ENCODE data around the gene SLC16A6.
"Not testable (repeated sequence)": the region's sequence is repeated elsewhere in the genome, so short reads cannot be mapped to it uniquely, and the experiment has no call there.

The SLC16A6 gene

GRCh38 chr17:68288375-68288774 is 2.6 kb downstream of the SLC16A6 start:
- H3K4me2 ChIP-seq (ENCODE audit: low read length) = no peak overlapping the region
- peaks cover 29% of the 10 kb centered on the region for H3K27me3 ChIP-seq (ENCODE audit: control insufficient read depth, insufficient read depth, low read length)
- no peaks in the 10 kb centered on the region for H3K36me3 ChIP-seq (ENCODE audit: insufficient read depth, low read length)
- H3K4me3 ChIP-seq (ENCODE audit: low read length) = no peak overlapping the region
- no peaks in the 10 kb centered on the region for H3K9me3 ChIP-seq (replicated peaks; ENCODE audit: low read length)
- no peak overlapping the region for H3K9ac ChIP-seq (ENCODE audit: low read depth, low read length)
- H3K4me1 ChIP-seq (ENCODE audit: control insufficient read depth, insufficient read depth, low read length) = peaks cover 20% of the 10 kb centered on the region

GRCh38 chr17:68281965-68282364 is 9.0 kb downstream of the SLC16A6 start:
- H3K4me3 ChIP-seq (ENCODE audit: low read length); H3K9ac ChIP-seq (ENCODE audit: low read depth, low read length); H3K9me3 ChIP-seq (replicated peaks; ENCODE audit: low read length); H3K36me3 ChIP-seq (ENCODE audit: insufficient read depth, low read length); H3K4me1 ChIP-seq (ENCODE audit: control insufficient read depth, insufficient read depth, low read length); H3K4me2 ChIP-seq (ENCODE audit: low read length); H3K27me3 ChIP-seq (ENCODE audit: control insufficient read depth, insufficient read depth, low read length): not testable (repeated sequence)

- Histone ChIP-seq H3K4me2 (ENCODE audit: low read length) (no peak overlapping the region), H3K36me3 (ENCODE audit: insufficient read depth, low read length) (no peaks in the 10 kb centered on the region), H3K9ac (ENCODE audit: low read depth, low read length) (no peak overlapping the region), H3K4me1 (ENCODE audit: control insufficient read depth, insufficient read depth, low read length) (no peaks in the 10 kb centered on the region), H3K27me3 (ENCODE audit: control insufficient read depth, insufficient read depth, low read length) (no peaks in the 10 kb centered on the region), H3K4me3 (ENCODE audit: low read length) (no peak overlapping the region), H3K9me3 (replicated peaks; ENCODE audit: low read length) (no peaks in the 10 kb centered on the region)
These were observed 13.1 kb downstream of the SLC16A6 start for GRCh38 chr17:68277807-68278206.

- H3K36me3 ChIP-seq (ENCODE audit: insufficient read depth, low read length); H3K4me2 ChIP-seq (ENCODE audit: low read length); H3K4me3 ChIP-seq (ENCODE audit: low read length); H3K27me3 ChIP-seq (ENCODE audit: control insufficient read depth, insufficient read depth, low read length); H3K4me1 ChIP-seq (ENCODE audit: control insufficient read depth, insufficient read depth, low read length); H3K9me3 ChIP-seq (replicated peaks; ENCODE audit: low read length); H3K9ac ChIP-seq (ENCODE audit: low read depth, low read length): not testable (repeated sequence)
These were observed 14.6 kb downstream of the SLC16A6 start for GRCh38 chr17:68276339-68276738.

- Histone ChIP-seq H3K4me1 (ENCODE audit: control insufficient read depth, insufficient read depth, low read length) (no peaks in the 10 kb centered on the region), H3K27me3 (ENCODE audit: control insufficient read depth, insufficient read depth, low read length) (no peaks in the 10 kb centered on the region), H3K4me2 (ENCODE audit: low read length) (no peak overlapping the region), H3K36me3 (ENCODE audit: insufficient read depth, low read length) (no peaks in the 10 kb centered on the region), H3K9ac (ENCODE audit: low read depth, low read length) (no peak overlapping the region), H3K9me3 (replicated peaks; ENCODE audit: low read length) (no peaks in the 10 kb centered on the region), H3K4me3 (ENCODE audit: low read length) (no peak overlapping the region)
These were observed 17.2 kb downstream of the SLC16A6 start for GRCh38 chr17:68273722-68274121.

- H3K9me3 ChIP-seq (replicated peaks; ENCODE audit: low read length); H3K4me1 ChIP-seq (ENCODE audit: control insufficient read depth, insufficient read depth, low read length); H3K4me3 ChIP-seq (ENCODE audit: low read length); H3K4me2 ChIP-seq (ENCODE audit: low read length); H3K27me3 ChIP-seq (ENCODE audit: control insufficient read depth, insufficient read depth, low read length); H3K9ac ChIP-seq (ENCODE audit: low read depth, low read length); H3K36me3 ChIP-seq (ENCODE audit: insufficient read depth, low read length): not testable (repeated sequence)
These were observed 25.1 kb downstream of the SLC16A6 start for GRCh38 chr17:68265833-68266232.

GRCh38 chr17:68263101-68263681 is 27.7 kb downstream of the SLC16A6 start:
- H3K4me3 ChIP-seq (ENCODE audit: low read length); H3K9ac ChIP-seq (ENCODE audit: low read depth, low read length); H3K36me3 ChIP-seq (ENCODE audit: insufficient read depth, low read length); H3K4me1 ChIP-seq (ENCODE audit: control insufficient read depth, insufficient read depth, low read length); H3K27me3 ChIP-seq (ENCODE audit: control insufficient read depth, insufficient read depth, low read length); H3K9me3 ChIP-seq (replicated peaks; ENCODE audit: low read length): not testable (repeated sequence)
- peak overlapping the region; percentile 21 for H3K4me2 ChIP-seq (ENCODE audit: low read length)

GRCh38 chr17:68262467-68262866 is 28.5 kb downstream of the SLC16A6 start:
- H3K4me1 ChIP-seq (ENCODE audit: control insufficient read depth, insufficient read depth, low read length); H3K9me3 ChIP-seq (replicated peaks; ENCODE audit: low read length); H3K4me2 ChIP-seq (ENCODE audit: low read length); H3K9ac ChIP-seq (ENCODE audit: low read depth, low read length); H3K4me3 ChIP-seq (ENCODE audit: low read length); H3K27me3 ChIP-seq (ENCODE audit: control insufficient read depth, insufficient read depth, low read length); H3K36me3 ChIP-seq (ENCODE audit: insufficient read depth, low read length): not testable (repeated sequence)

- Histone ChIP-seq H3K36me3 (ENCODE audit: insufficient read depth, low read length) (no peaks in the 10 kb centered on the region), H3K9me3 (replicated peaks; ENCODE audit: low read length) (no peaks in the 10 kb centered on the region), H3K4me2 (ENCODE audit: low read length) (no peak overlapping the region), H3K4me3 (ENCODE audit: low read length) (no peak overlapping the region), H3K4me1 (ENCODE audit: control insufficient read depth, insufficient read depth, low read length) (peaks cover 8% of the 10 kb centered on the region), H3K27me3 (ENCODE audit: control insufficient read depth, insufficient read depth, low read length) (no peaks in the 10 kb centered on the region), H3K9ac (ENCODE audit: low read depth, low read length) (no peak overlapping the region)
These were observed 30.7 kb downstream of the SLC16A6 start for GRCh38 chr17:68260051-68260762.

GRCh38 chr17:68259648-68259951 is 31.3 kb downstream of the SLC16A6 start:
- not testable (repeated sequence) for H3K4me1 ChIP-seq (ENCODE audit: control insufficient read depth, insufficient read depth, low read length); H3K9me3 ChIP-seq (replicated peaks; ENCODE audit: low read length); H3K27me3 ChIP-seq (ENCODE audit: control insufficient read depth, insufficient read depth, low read length); H3K36me3 ChIP-seq (ENCODE audit: insufficient read depth, low read length)
- peak overlapping the region; percentile 71 for H3K4me2 ChIP-seq (ENCODE audit: low read length)
- peak overlapping the region; percentile 30 for H3K4me3 ChIP-seq (ENCODE audit: low read length)
- H3K9ac ChIP-seq (ENCODE audit: low read depth, low read length) = peak overlapping the region; percentile 71

- H3K9ac ChIP-seq (ENCODE audit: low read depth, low read length) = peak overlapping the region; percentile 71
- H3K4me3 ChIP-seq (ENCODE audit: low read length) = peak overlapping the region; percentile 30
- not testable (repeated sequence) for H3K4me1 ChIP-seq (ENCODE audit: control insufficient read depth, insufficient read depth, low read length); H3K27me3 ChIP-seq (ENCODE audit: control insufficient read depth, insufficient read depth, low read length); H3K36me3 ChIP-seq (ENCODE audit: insufficient read depth, low read length); H3K9me3 ChIP-seq (replicated peaks; ENCODE audit: low read length)
- peak overlapping the region; percentile 71 for H3K4me2 ChIP-seq (ENCODE audit: low read length)
These were observed 31.9 kb downstream of the SLC16A6 start for GRCh38 chr17:68258890-68259647.

GRCh38 chr17:68257934-68258333 is 33.0 kb downstream of the SLC16A6 start:
- H3K4me3 ChIP-seq (ENCODE audit: low read length) = no peak overlapping the region
- no peaks in the 10 kb centered on the region for H3K27me3 ChIP-seq (ENCODE audit: control insufficient read depth, insufficient read depth, low read length)
- no peak overlapping the region for H3K9ac ChIP-seq (ENCODE audit: low read depth, low read length)
- H3K4me1 ChIP-seq (ENCODE audit: control insufficient read depth, insufficient read depth, low read length) = peaks cover 4% of the 10 kb centered on the region
- no peak overlapping the region for H3K4me2 ChIP-seq (ENCODE audit: low read length)
- H3K9me3 ChIP-seq (replicated peaks; ENCODE audit: low read length) = no peaks in the 10 kb centered on the region
- no peaks in the 10 kb centered on the region for H3K36me3 ChIP-seq (ENCODE audit: insufficient read depth, low read length)
